ENCODE data around the gene ZDHHC5.
"Not testable (repeated sequence)": the region's sequence is repeated elsewhere in the genome, so short reads cannot be mapped to it uniquely, and the experiment has no call there.

ZDHHC5 gene

DNA sequence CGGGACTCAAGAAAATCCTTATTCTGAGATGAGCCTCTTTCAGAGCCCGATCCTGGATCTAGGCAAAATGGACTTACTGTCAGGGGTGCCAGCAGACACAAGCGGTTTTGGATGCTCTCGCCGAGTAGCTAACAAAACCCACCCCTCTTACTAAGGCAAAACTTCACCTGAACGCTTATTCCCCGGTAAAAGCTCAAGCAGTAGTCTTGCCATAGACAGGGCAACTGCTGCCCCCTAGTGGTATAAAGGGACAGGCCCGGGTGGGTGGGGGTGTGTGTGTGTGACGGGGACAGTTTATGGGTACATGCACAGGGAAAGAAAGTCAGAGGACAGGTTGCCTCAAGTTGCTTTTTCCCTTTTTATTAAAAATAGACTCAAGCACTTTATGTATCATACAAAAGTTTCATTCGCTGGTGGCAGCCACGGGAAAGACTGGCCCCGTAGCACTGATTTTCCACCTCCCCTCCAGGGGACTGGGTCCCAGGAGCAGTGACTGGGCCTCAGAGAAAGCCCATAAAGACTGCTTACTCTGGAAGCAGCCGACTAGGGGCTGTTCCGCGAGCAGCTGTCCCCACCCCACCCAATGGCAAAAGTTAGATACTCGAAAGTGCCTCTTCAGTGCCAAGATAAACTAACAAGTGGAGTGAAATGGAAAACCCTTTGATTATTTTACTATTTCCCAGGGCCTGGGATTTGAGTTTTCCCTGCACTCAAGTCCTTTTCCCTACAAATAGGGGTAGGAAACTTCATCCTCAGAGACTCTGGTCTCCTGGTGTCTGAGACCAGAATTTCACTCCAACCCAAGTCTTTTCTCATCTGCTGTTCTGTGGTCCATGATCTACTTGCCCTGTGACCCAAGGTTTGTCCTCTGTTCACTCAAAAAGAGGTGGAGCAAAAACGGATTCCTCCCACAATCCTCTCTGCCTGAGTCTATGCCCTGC is 22.9 kb upstream of the ZDHHC5 start:
- peak; percentile 86 for DNase-seq

DNA sequence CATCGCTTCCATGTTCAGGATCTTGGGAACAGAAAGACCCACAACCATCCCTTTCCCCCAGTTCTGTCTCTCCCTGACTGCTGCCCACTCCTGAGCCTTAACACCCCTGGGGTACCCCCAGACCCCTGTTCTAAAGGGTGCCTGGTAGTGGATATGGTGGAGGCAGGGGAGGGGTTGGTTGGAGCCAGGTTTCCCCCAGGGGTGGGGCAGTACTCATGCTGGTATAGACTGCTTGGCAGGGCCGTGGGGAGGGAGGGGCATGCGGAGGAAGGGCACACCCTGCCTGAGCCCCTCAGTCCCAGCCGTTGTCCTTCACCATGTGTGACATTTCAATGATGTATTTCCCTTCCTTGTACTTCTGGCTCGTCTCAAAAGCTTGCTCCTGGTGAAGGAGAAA is 22.2 kb upstream of the ZDHHC5 start:
- no peak for DNase-seq

DNA sequence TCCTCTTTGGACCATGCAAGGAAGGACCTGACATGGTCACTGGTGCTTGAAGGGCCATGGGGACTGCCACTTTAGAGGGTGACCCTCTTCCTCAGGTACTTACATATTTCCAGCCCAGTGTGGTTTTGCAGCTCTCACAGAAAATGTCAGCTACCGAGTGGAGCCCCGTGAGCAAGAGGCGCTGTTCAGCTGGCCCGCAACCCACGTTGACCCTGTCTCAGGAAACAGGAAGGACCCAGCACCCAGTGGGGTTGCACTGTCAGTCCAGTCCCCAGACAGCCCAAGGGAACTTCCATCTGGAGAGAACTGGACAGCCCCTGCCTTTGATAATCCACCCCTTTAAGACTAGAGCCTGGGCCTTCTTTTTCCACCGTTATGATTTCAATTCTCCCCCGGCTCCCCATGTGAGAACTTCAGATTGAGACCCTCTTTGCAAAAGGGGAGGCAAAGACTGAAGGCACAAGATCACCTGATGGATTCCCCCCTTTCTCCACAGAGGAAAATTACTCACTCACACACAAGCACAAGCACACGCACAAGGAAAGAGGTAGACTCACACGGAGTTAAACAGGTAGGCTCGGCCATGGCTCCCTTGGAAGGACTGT is 21.6 kb upstream of the ZDHHC5 start:
- DNase-seq, result no peak

DNA sequence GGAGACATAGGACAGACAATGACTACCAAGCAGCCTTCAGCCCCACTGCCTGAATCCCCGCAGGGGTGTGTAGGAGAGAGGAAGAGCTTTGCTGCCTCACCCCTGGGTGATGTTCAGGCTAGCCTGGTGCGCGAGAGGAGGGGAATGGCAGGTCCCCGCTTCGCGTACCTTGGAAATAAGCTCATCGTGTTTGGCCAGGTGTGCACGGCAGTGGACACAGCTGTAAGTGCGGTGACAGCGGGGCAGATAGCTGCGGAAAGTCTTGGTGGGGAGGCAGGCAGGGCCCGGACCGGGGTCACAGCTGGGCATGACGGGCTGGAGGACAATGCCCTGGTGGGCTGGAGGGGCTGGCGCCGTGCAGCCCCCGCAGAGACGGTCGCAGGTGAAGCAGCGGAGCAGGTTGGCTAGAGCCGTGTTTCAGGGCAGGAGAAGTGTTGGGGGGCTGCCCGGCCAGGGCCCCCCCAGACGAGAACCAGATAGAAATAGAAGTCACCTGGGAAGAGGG is 21.1 kb upstream of the ZDHHC5 start:
- peak; percentile 25 for DNase-seq

DNA sequence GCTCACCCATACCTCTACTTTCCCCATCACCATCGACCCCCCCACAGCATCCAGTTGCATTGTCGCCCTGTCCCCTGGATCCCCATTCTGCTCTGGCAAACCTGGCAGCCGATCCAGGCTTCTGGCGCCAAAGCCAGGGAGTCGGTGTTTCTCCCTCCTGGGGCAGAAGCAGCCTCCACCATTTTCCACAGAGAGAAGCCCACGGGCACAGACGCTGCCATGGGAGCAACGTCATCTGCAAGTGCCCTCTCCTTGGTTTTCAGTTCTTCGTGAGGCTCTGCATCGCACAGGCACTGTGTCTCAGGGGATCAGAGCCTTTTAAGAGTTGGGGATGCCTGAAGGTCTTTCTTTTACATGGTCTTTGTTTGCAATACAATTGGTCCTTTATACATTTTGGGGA is 20.5 kb upstream of the ZDHHC5 start:
- DNase-seq, result no peak

DNA sequence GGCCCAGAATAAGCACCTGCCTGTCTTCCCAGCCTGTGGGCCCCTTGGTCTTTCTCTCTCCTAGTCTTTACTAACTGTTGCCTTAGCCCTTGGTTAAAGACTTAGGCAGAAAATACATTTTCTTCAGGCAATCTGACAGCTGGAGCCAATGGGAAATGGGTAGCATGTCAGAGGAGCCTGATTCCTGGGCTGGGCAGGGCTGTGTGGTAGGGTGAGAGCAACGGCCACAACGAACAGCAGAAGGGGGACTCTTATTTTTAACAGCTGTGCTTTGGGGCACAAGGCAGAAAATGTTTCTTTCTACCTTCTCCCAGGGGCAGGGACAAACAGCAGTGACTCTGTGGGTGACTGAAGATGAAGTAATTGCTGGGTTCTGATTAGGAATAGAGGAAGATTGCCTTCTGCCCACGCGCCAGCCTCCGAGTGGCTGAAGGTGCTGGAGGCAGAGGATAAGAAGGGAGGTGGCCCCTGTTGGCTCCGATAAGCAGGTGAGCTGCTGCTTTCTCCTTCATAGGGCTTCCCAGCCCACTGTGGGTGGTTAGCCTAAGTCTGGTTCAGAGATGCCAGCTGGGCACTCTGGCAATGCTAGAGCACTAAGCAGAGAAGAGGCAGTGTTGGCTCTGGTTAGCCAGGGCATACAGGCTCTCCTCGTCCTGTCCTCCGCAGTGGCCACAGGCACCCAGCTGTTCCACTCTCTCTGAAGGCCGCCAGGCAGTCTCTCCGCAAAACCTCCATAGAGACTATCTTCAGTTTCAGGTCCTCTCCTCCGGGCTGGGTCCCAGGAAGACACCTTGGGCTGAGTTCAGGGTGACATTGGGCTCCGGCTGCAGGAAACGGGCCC is 19.7 kb upstream of the ZDHHC5 start:
- DNase-seq, result peak; percentile 31

DNA sequence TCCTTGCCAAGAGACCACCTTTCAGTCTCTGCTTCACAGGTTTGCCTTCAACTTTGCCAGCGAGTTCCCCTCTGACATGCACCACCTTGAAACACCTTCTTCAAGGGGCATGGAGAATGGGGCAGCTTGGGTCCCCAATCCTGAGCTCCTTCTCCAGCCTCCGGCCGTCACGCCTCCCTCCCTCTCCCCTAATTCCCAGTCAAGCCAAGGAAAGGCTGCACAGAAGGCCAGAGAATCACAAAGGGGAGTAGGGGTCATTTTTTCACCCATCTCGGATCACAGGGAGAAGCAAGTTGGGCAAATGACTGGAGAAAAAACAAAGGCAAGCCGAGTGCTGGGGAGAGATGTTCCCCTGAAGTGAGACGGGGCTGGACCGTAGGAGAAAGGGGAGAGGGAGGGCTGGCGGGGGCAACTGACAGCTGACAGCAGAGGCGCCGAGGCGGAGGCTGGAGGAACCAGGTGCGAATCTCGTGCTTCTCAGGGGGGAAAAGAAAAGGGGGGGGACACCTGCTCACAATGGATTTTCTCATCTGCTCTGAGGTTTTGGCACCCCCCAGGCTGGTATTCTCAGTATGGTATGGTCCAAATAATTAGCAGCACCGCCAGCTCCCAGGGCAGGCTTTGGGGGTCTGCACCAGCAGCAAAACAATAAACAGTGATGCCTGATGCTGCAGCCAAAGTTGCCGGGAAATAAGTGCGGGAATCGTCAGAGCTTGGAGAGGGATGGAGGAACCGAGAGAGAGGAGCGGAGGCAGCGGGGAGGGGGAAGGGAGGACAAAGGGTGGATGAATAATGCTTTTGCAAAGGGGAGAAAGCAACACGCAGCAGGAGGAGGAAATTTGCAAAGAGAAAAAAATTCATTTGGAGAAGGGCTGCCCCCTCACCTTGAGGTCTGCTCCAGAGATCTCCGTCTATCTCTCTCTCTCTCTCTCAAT is 18.8 kb upstream of the ZDHHC5 start:
- DNase-seq, result peak; percentile 31

DNA sequence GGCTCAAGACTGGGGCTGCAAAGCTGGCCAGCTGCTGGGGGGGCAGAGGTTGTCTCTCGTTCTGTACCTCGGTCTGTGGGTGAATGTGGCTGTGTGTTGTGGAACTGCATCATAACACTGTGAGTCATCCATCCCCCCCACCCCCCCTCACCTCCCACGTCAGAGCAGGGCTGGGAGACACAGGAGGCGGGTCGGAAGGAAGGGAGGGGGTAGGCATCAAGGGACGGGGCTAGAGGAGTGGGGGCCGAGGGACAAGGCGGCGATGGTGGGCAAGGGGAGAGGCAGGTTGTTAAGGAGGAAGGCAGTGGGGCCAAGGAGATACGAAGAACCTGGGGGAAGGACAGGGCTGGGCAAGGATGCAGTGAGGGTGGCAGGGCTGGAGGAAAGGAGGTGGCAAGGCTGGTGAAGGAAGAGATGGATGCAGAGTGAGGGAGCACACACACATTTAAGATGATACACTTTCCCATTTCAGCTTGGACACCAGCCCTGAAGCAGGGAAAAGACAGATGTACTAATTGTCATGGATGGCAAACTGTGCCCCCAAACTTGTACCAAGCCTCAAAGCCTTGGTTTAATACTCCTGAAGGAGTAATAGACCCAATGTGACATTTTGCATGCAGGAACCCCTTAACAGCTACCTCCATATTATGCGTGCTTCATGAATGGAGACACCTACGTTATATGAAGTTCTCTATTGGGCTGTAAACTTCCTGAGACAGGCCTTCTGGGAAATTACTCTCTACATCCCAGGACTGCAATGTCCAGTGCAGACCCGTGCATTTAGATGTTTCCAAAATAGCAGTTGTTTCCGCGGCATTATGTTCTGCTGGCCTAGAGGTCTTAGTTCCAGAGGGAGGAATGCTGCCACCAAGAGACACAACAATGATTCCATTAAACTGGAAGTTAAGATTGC is 17.8 kb upstream of the ZDHHC5 start, which contains the start of gene YPEL4:
Gene YPEL4 (minus strand): TSS at position 87 of the 913 bp plus-strand sequence. CDS start 2,805 bp downstream, outside the sequence.
- DNase-seq, result peak; percentile 51

DNA sequence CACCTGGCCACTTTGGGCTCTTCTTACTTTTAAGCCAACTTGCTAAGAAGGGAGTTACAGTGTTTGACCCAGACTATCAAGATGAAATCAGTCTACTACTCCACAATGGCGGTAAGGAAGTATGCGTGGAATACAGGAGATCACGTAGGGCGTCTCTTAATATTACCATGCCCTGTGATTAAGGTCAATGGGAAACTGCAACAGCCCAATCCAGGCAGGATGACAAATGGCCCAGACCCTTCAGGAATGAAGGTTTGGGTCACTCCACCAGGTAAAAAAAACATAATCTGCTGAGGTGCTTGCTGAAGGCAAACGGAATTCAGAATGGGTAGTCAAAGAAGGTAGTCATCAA is 17.2 kb upstream of the ZDHHC5 start:
- no peak for DNase-seq

DNA sequence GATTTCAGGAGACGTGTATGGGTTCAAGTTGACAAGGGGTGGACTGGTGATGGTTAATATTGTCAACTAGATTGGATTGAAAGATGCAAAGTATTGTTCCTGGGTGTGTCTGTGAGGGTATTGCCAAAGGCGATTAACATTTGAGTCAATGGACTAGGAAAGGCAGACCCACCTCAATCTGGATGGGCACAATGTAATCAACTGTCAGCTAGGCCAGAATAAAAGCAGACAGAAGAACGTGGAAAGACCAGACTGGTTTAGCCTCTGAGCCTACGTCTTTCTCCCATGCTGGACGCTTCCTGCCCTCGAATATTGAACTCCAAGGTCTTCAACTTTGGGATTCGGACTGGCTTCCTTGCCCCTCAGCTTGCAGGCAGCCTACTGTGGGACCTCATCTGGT is 16.5 kb upstream of the ZDHHC5 start:
- DNase-seq, result no peak

DNA sequence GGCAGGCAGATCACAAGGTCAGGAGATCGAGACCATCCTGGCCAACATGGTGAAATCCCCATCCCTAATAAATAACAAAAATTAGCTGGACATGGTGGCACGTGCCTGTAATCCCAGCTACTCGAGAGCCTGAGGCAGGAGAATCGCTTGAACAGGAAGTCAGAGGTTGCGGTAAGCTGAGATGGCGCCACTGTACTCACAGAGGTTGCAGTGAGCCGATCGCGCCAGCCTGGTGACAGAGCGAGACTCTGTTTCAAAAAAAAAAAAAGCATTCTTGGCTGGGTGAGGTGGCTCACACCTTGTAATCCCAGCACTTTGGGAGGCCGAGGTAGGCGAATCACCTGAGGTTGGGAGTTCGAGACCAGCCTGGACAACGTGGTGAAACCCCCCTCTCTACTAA is 15.7 kb upstream of the ZDHHC5 start:
- DNase-seq, result not testable (repeated sequence)

DNA sequence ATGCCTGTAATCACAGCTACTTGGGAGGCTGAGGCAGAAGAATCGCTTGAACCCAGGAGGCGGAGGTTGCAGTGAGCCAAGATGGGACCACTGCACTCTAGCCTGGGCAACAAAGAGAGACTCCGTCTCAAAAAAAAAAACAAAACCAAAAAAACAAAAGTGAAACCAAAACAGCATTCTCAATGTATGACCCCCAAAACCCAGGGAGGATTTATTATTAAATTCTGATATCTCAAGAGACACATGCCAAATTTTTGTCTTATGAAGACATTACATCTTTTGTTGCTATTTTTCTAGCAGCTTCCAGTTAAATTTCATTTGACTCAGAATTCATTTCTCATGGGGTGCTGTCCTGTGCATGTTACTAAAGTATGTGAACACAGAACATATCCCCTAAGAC is 15.3 kb upstream of the ZDHHC5 start:
- DNase-seq, result no peak

DNA sequence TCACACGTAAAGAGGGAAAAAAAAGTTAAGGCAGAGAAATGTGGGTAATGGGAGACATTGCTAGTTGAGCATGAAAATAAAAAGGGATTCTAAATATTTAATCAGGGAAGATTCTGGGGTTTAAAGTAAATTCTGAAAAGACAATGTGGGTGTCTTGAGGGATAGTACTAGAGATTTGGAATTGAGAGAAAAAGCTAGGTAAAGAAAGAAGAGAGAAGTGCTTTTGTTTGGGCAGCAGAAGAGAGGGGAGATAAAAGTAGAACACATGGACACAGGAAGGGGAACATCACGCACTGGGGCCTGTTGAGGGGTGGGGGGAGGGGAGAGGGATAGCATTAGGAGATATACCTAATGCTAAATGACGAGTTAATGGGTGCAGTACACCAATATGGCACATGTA is 14.8 kb upstream of the ZDHHC5 start:
- DNase-seq, result no peak

DNA sequence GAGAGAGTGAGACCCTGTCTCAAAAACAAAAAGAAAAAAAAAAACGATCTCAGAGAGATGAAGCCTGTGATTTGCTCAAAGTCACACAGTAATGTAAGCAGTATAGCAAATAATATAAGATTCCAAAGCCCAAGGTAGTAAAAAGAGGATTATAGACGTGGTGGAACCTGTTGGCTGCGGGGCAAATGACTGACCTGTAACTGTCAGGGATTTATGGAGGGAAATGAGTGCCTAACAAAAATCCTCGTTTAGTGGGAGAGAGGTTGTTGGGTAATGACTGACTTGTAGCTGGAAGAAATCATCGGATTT is 11.1 kb upstream of the ZDHHC5 start:
- DNase-seq, result no peak

DNA sequence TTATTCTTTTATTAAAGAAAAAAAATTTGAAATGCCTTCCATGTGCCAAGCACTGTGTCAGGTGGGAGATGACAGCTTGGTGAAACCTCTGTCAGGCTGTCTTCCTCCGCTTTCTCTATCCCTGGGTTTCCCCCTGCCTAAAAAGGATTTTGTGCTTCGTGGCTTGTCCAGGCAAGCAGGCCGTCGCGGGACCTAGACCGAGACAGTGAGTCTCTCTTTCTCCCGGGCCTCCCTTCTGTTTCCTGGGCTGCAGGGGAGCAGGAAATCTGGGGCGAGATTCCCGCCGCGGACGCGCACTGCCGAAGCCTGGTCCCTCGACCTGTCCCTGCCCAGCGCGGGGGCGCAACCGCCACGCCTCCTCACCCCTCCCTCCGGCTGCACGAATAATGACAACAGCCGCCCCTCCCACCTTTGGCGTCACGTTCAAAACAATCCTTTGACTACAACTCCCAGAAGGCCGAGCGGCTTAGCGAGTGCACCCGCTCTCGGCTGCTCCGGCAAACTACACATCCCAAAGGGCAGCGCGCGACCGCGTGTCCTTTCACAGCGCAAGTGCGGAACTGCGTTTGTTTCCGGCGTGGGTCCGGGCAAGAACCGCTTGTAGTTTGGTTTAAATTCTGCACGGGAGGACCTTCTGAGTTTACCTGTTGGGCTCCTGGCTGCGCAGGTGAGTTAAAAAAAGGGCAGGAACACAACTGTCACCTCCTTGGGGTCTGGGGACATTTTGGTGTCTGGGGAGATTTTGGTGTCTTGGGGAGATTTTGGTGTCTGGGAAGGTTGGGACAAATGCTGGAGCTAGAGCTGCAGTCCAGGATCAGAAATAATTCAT is 10.5 kb upstream of the ZDHHC5 start, which contains the start of gene CLP1:
Gene CLP1 (plus strand): TSS at position 569 of the 829 bp plus-strand sequence. CDS start 1,715 bp downstream, outside the sequence.
- peak; percentile 99 for DNase-seq

DNA sequence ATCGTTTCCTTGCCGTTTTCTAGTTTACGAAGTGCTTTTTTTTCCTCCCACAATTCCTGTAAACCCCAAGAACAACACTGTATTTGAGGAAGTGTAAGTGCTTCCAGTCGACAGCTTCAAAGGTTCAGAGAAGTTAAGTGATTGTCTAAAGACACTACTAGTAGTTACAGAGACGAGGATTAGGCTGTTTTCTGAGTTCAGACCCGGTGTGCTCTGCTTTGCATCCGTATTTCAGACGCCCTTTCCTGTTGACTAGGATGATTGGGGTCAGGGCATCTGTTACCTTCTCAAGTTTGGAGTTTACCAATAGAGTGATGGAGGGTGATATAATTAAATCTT is 9.9 kb upstream of the ZDHHC5 start:
- no peak for DNase-seq

DNA sequence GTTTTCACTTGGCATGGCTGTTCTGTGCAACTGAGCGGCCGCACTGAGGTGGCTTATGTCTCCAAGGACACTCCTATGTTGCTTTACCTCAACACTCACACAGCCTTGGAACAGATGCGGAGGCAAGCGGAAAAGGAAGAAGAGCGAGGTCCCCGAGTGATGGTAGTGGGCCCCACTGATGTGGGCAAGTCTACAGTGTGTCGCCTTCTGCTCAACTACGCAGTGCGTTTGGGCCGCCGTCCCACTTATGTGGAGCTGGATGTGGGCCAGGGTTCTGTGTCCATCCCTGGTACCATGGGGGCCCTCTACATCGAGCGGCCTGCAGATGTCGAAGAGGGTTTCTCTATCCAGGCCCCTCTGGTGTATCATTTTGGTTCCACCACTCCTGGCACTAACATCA is 8.2 kb upstream of the ZDHHC5 start:
- no peak for DNase-seq

DNA sequence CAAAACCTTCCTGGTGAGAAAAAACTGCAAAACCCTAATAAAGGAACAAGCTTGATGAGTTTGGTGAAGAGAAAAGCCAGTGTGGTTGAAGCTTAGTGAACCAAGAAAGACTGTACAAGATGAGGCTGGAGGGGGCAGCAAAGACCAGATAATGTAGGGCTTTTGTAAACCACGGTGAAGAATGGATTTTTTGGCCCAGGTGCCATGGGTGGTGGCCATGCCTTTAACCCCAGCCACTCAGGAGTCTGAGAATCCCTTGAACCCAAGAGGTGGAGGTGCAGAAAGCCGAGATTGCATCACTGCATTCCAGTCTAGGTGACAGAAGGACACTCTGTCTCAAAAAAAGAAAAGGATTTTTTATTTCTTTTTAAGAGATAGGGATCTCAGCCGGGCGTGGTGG is 5.0 kb upstream of the ZDHHC5 start:
- peak; percentile 39 for DNase-seq

DNA sequence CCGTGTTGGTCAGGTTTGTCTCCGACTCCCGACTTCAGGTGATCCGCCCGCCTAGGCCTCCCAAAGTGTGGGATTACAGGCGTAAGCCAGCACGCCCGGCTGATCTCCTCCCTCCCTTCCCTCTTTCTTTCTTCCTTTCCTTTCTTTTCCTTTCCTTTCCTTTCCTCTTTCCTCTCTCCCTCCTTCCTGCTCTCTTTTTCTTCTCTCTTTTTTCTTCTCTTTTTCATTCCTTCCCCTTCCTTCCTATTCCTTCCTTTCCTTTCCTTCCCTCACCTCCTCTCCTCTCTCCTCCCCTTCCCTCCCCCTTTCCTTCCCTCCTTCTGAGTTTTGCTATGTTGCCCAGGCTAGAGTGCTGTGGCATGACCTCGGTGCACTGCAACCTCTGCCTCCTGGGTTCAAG is 3.9 kb upstream of the ZDHHC5 start:
- no peak for DNase-seq

DNA sequence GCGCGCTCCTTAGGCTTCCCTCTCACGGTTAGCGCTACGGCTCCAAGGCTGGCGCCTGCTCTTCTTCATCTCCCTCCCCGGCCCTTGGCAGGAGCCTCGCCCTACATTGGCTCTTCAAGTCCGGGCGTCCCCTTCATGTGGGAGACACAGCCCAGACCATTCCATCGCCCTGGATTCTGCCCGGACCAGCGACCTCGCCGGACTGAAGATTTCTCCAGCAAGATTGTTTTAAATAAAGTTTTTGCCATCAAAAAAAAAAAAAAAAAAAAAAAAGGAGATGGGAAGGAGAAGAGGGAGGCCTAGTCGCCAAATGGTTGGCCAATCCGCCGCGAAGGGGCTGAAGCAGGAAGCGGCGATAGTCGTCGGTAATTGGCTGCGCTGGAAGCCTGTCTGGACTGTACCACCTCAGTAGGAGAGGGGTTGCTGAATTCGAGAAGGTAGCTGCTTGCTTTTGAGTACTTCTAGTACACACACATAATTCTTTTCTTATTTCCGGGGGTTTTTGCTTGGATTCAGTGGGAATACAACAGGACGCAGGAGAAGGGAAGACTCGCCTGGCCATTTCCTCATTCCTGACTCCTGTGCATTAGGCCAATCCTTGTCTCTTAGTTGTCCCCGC is 688 bp upstream of the ZDHHC5 start:
- DNase-seq, result peak; percentile 98

Data from NCI-H82 (cell line).